Transverse colon (tissue), 4 donors: ENCODE measurements around the gene C4orf51.

Experiments used
- EP300 ChIP-seq: sonication (generic); formaldehyde crosslinking; IDR thresholded peaks from one replicate; pipeline ENCODE4 v1.6.1; 2017; ENCODE audit warnings: antibody characterized with exemption, low read depth
- POLR2A ChIP-seq: fragments of 450-650 bp; IDR thresholded peaks from one replicate; pipeline ENCODE4 v1.6.1; 2016; ENCODE audit warnings: antibody characterized with exemption, mild to moderate bottlenecking, moderate library complexity
- POLR2AphosphoS5 ChIP-seq, 3 donors: sonication (generic); formaldehyde crosslinking; IDR thresholded peaks; one replicate each; pipeline ENCODE4 v1.6.1; 2016; ENCODE audit warnings: antibody characterized with exemption in 3 of 3
- TF ChIP-seq, protein P1 (sequence below), 5 experiments: fragments of 200-600 bp in 3 of 5; fragments of 450-650 bp in 2 of 5; sonication (generic) in 3 of 5; IDR thresholded peaks; 1 replicate in 2 of 5; 2 replicates in 3 of 5; pipeline ENCODE4 v1.5.1; 2016 to 2017; ENCODE audit warnings: antibody characterized with exemption in 5 of 5, inconsistent platforms in 3 of 5, mild to moderate bottlenecking in 2 of 5, moderate library complexity in 1 of 5

DNA sequence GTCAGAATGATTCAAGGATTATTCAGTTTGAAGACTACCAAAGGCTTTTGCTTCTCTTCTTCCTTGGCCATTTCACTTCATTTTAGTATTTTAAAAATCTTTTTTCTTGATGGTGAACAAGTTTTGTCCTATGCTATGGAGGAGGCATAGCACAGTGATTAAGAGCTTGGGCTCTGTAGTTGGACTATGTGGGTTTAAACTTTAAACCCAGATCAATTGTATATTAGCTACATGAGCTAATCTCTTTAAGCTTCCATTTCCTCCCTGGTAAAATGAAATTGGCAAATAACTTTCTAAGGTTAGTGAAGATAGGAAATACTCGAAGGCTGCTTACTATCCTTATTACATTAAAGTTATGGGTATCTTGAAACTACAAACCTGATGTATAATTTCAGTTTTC, 23.8 kb upstream of the C4orf51 start:
- TF ChIP-seq, protein P1, sequence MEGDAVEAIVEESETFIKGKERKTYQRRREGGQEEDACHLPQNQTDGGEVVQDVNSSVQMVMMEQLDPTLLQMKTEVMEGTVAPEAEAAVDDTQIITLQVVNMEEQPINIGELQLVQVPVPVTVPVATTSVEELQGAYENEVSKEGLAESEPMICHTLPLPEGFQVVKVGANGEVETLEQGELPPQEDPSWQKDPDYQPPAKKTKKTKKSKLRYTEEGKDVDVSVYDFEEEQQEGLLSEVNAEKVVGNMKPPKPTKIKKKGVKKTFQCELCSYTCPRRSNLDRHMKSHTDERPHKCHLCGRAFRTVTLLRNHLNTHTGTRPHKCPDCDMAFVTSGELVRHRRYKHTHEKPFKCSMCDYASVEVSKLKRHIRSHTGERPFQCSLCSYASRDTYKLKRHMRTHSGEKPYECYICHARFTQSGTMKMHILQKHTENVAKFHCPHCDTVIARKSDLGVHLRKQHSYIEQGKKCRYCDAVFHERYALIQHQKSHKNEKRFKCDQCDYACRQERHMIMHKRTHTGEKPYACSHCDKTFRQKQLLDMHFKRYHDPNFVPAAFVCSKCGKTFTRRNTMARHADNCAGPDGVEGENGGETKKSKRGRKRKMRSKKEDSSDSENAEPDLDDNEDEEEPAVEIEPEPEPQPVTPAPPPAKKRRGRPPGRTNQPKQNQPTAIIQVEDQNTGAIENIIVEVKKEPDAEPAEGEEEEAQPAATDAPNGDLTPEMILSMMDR (IDR thresholded peaks at IDR 0.05): no peak
- no peak for TF ChIP-seq POLR2A
- TF ChIP-seq POLR2AphosphoS5 (IDR thresholded peaks at IDR 0.05): no peak
- TF ChIP-seq EP300: no peak
